HEK293 (cell line): ENCODE measurements around the gene PRCD.
A peak's percentile ranks its signal among the peaks of the same experiment; 100 is the strongest.

Experiments
- GLI4 ChIP-seq: fragments of 450-650 bp; formaldehyde crosslinking; IDR thresholded peaks from 2 replicates; pipeline ENCODE4 v1.5.1; 2016; ENCODE audit warnings: missing biosample characterization, missing genetic modification characterization
- HOXA7 ChIP-seq: sonication (generic); formaldehyde crosslinking; IDR thresholded peaks from 2 replicates; pipeline ENCODE4 v1.8.1; 2022; ENCODE audit warnings: missing genetic modification reagents, borderline replicate concordance
- KLF8 ChIP-seq: fragments of 450-650 bp; formaldehyde crosslinking; IDR thresholded peaks from 2 replicates; pipeline ENCODE4 v1.5.1; 2016; ENCODE audit warnings: missing biosample characterization, missing genetic modification characterization
- PRDM1 ChIP-seq: fragments of 450-650 bp; formaldehyde crosslinking; IDR thresholded peaks from 2 replicates; pipeline ENCODE4; 2016; ENCODE audit warnings: missing biosample characterization, missing genetic modification characterization
- REST ChIP-seq: fragments of 450-650 bp; formaldehyde crosslinking; IDR thresholded peaks from 2 replicates; pipeline ENCODE4 v1.5.1; 2016; ENCODE audit warnings: missing biosample characterization, missing genetic modification characterization
- TSHZ1 ChIP-seq: fragments of 450-650 bp; formaldehyde crosslinking; IDR thresholded peaks from 2 replicates; pipeline ENCODE4 v1.5.1; 2016; ENCODE audit warnings: missing biosample characterization, missing genetic modification characterization, borderline replicate concordance
- YY2 ChIP-seq: fragments of 450-650 bp; formaldehyde crosslinking; IDR thresholded peaks from 2 replicates; pipeline ENCODE4 v1.5.1; 2016; ENCODE audit warnings: missing biosample characterization, missing genetic modification characterization
- ZBTB7A ChIP-seq: fragments of 450-650 bp; formaldehyde crosslinking; IDR thresholded peaks from 2 replicates; pipeline ENCODE4 v1.5.1; 2016; ENCODE audit warnings: low read depth, missing biosample characterization, missing genetic modification characterization
- ZFP3 ChIP-seq: fragments of 450-650 bp; formaldehyde crosslinking; IDR thresholded peaks from 2 replicates; pipeline ENCODE4 v1.5.1; 2016; ENCODE audit warnings: low read depth, missing biosample characterization, missing genetic modification characterization
- ZFP37 ChIP-seq: fragments of 450-650 bp; formaldehyde crosslinking; IDR thresholded peaks from 2 replicates; pipeline ENCODE4 v1.5.1; 2016; ENCODE audit warnings: missing biosample characterization, missing genetic modification characterization
- ZNF114 ChIP-seq: fragments of 450-650 bp; formaldehyde crosslinking; IDR thresholded peaks from 2 replicates; pipeline ENCODE4 v1.5.0; 2017; ENCODE audit warnings: missing biosample characterization, missing genetic modification characterization
- ZNF132 ChIP-seq: fragments of 450-650 bp; formaldehyde crosslinking; IDR thresholded peaks from 2 replicates; pipeline ENCODE4 v1.5.1; 2017; ENCODE audit warnings: missing biosample characterization, missing genetic modification characterization, borderline replicate concordance
- ZNF350 ChIP-seq: fragments of 450-650 bp; formaldehyde crosslinking; IDR thresholded peaks from 2 replicates; pipeline ENCODE4 v1.5.0; 2017; ENCODE audit warnings: missing biosample characterization, mild to moderate bottlenecking, missing genetic modification characterization
- ZNF426 ChIP-seq: fragments of 450-650 bp; formaldehyde crosslinking; IDR thresholded peaks from 2 replicates; pipeline ENCODE4 v1.5.1; 2017; ENCODE audit warnings: missing biosample characterization, missing genetic modification characterization, mild to moderate bottlenecking, inconsistent platforms, moderate library complexity
- ZNF610 ChIP-seq: fragments of 450-650 bp; formaldehyde crosslinking; IDR thresholded peaks from 2 replicates; pipeline ENCODE4 v1.5.1; 2016; ENCODE audit warnings: missing biosample characterization, missing genetic modification characterization, borderline replicate concordance
- ZNF645 ChIP-seq: fragments of 450-650 bp; formaldehyde crosslinking; IDR thresholded peaks from 2 replicates; pipeline ENCODE4; 2016; ENCODE audit warnings: missing biosample characterization, missing genetic modification characterization
- ZNF670 ChIP-seq: fragments of 450-650 bp; formaldehyde crosslinking; IDR thresholded peaks from 2 replicates; pipeline ENCODE4 v1.5.1; 2016; ENCODE audit warnings: missing biosample characterization, missing genetic modification characterization, low read depth
- ZNF785 ChIP-seq: fragments of 450-650 bp; formaldehyde crosslinking; IDR thresholded peaks from 2 replicates; pipeline ENCODE4 v1.5.1; 2016; ENCODE audit warnings: missing biosample characterization, missing genetic modification characterization
- TF ChIP-seq, protein P1 (sequence below): fragments of 450-650 bp; formaldehyde crosslinking; conservative IDR thresholded peaks from 2 replicates; pipeline ENCODE4 v1.5.1; 2016; ENCODE audit warnings: low read depth, missing biosample characterization, missing genetic modification characterization
- TF ChIP-seq, protein P2 (sequence below): fragments of 450-650 bp; formaldehyde crosslinking; IDR thresholded peaks from 2 replicates; pipeline ENCODE4 v1.5.1; 2017; ENCODE audit warnings: missing biosample characterization, missing genetic modification characterization
- TF ChIP-seq, protein P3 (sequence below): fragments of 450-650 bp; formaldehyde crosslinking; IDR thresholded peaks from 2 replicates; pipeline ENCODE4 v1.5.1; 2017; ENCODE audit warnings: missing biosample characterization, missing genetic modification characterization
- TF ChIP-seq, protein P4 (sequence below): sonication (generic); formaldehyde crosslinking; IDR thresholded peaks from 2 replicates; pipeline ENCODE4 v1.8.1; 2022; ENCODE audit warnings: mild to moderate bottlenecking, moderate library complexity, missing genetic modification reagents

The PRCD gene

DNA sequence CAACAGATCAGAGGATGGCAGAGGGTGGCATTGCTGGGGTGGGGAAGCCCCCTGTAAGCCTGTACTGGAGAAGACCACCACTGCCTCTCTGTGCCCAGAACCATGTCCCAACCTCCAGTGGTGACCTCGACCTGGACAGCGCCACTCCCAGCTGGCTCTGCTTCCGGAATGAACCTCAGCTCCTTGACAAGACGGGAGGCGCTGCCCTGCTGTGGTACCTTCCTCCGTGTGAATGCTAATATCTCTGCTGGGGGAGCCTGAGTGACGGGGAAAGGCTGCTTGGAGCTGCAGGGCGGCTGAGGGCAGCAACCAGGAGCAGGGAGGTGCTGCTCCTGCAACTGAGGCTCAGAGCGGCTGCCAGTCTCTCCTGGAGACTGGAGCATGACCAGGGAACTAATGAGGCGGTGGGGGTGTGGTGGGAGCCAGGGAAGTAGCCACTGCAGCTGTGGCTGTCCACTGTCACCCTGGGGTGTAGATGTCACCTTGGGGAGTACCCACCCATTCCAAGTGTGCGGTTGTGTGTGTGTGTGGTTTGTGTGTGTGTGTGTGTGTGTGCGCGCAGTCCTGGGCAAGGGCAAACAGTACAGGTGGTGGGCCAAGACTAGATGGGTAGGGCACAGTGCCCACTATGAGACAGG, 6.2 kb downstream of the PRCD start (continued):
- TF ChIP-seq ZFP37 (tag by site-specific recombination) = no peak
- TF ChIP-seq, protein P1, sequence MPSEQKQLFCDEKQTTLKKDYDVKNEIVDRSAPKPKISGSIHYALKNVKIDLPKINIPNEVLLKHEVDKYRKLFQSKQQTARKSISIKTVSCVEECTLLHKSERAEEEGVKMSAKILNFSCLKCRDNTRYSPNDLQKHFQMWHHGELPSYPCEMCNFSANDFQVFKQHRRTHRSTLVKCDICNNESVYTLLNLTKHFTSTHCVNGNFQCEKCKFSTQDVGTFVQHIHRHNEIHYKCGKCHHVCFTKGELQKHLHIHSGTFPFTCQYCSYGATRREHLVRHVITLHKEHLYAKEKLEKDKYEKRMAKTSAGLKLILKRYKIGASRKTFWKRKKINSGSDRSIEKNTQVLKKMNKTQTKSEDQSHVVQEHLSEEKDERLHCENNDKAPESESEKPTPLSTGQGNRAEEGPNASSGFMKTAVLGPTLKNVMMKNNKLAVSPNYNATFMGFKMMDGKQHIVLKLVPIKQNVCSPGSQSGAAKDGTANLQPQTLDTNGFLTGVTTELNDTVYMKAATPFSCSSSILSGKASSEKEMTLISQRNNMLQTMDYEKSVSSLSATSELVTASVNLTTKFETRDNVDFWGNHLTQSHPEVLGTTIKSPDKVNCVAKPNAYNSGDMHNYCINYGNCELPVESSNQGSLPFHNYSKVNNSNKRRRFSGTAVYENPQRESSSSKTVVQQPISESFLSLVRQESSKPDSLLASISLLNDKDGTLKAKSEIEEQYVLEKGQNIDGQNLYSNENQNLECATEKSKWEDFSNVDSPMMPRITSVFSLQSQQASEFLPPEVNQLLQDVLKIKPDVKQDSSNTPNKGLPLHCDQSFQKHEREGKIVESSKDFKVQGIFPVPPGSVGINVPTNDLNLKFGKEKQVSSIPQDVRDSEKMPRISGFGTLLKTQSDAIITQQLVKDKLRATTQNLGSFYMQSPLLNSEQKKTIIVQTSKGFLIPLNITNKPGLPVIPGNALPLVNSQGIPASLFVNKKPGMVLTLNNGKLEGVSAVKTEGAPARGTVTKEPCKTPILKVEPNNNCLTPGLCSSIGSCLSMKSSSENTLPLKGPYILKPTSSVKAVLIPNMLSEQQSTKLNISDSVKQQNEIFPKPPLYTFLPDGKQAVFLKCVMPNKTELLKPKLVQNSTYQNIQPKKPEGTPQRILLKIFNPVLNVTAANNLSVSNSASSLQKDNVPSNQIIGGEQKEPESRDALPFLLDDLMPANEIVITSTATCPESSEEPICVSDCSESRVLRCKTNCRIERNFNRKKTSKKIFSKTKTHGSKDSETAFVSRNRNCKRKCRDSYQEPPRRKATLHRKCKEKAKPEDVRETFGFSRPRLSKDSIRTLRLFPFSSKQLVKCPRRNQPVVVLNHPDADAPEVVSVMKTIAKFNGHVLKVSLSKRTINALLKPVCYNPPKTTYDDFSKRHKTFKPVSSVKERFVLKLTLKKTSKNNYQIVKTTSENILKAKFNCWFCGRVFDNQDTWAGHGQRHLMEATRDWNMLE (tag by site-specific recombination) = no peak
- TF ChIP-seq ZNF350 = no peak
- no peak for TF ChIP-seq TSHZ1 (tag by site-specific recombination)
- TF ChIP-seq, protein P2, sequence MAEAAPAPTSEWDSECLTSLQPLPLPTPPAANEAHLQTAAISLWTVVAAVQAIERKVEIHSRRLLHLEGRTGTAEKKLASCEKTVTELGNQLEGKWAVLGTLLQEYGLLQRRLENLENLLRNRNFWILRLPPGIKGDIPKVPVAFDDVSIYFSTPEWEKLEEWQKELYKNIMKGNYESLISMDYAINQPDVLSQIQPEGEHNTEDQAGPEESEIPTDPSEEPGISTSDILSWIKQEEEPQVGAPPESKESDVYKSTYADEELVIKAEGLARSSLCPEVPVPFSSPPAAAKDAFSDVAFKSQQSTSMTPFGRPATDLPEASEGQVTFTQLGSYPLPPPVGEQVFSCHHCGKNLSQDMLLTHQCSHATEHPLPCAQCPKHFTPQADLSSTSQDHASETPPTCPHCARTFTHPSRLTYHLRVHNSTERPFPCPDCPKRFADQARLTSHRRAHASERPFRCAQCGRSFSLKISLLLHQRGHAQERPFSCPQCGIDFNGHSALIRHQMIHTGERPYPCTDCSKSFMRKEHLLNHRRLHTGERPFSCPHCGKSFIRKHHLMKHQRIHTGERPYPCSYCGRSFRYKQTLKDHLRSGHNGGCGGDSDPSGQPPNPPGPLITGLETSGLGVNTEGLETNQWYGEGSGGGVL = no peak
- no peak for TF ChIP-seq ZNF426 (tag by site-specific recombination)
- no peak for TF ChIP-seq ZFP3 (tag by site-specific recombination)
- TF ChIP-seq YY2 = no peak
- no peak for TF ChIP-seq ZNF785 (tag by site-specific recombination)
- TF ChIP-seq, protein P3, sequence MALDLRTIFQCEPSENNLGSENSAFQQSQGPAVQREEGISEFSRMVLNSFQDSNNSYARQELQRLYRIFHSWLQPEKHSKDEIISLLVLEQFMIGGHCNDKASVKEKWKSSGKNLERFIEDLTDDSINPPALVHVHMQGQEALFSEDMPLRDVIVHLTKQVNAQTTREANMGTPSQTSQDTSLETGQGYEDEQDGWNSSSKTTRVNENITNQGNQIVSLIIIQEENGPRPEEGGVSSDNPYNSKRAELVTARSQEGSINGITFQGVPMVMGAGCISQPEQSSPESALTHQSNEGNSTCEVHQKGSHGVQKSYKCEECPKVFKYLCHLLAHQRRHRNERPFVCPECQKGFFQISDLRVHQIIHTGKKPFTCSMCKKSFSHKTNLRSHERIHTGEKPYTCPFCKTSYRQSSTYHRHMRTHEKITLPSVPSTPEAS = 0 out of 2 replicates have a peak, but pooled peaks have one; percentile 36
- TF ChIP-seq ZNF670 (tag by site-specific recombination) = no peak
- no peak for TF ChIP-seq ZBTB7A (tag by site-specific recombination)
- no peak for TF ChIP-seq PRDM1
- no peak for TF ChIP-seq ZNF610 (tag by site-specific recombination)
- no peak for TF ChIP-seq HOXA7 (CRISPR knock-in tag)
- TF ChIP-seq ZNF114 (tag by site-specific recombination) = no peak
- no peak for TF ChIP-seq ZNF132 (tag by site-specific recombination)
- TF ChIP-seq GLI4 (tag by site-specific recombination) = no peak
- TF ChIP-seq KLF8 (tag by site-specific recombination) = no peak
- TF ChIP-seq ZNF645 (tag by site-specific recombination) = no peak
- peak; percentile 61 for TF ChIP-seq REST
- TF ChIP-seq, protein P4, sequence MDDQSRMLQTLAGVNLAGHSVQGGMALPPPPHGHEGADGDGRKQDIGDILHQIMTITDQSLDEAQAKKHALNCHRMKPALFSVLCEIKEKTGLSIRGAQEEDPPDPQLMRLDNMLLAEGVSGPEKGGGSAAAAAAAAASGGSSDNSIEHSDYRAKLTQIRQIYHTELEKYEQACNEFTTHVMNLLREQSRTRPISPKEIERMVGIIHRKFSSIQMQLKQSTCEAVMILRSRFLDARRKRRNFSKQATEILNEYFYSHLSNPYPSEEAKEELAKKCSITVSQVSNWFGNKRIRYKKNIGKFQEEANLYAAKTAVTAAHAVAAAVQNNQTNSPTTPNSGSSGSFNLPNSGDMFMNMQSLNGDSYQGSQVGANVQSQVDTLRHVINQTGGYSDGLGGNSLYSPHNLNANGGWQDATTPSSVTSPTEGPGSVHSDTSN = no peak
